Smooth muscle cell (in vitro differentiated cells): ENCODE results near the gene CASTOR1. TPM values are rescaled to one million over a fixed set of nuclear protein-coding genes. Genes with fewer than 3 reads are reported as not detected.
A peak's percentile ranks its signal among the peaks of the same experiment; 100 is the strongest.

Source experiments
- DNase-seq: peaks from one replicate; lab custom pipeline; 2025; ENCODE audit not compliant: unreplicated experiment; lab: John Stamatoyannopoulos, UW
- H2AFZ ChIP-seq: fragments of 200-600 bp; sonication (generic); 2 replicates; pipeline ENCODE4 v1.6.0; 2016; ENCODE audit warnings: antibody characterized with exemption, low read depth, mild to moderate bottlenecking
- H3F3A ChIP-seq: fragments of 200-600 bp; sonication (generic); 2 replicates; pipeline ENCODE4 v1.6.0; 2017; ENCODE audit warnings: antibody characterized with exemption, low read depth
- H3K27ac ChIP-seq: fragments of 200-600 bp; sonication (generic); 2 replicates; pipeline ENCODE4 v1.5.1; 2016; ENCODE audit warnings: low read depth, mild to moderate bottlenecking
- H3K27me3 ChIP-seq: fragments of 200-600 bp; sonication (generic); 2 replicates; pipeline ENCODE4 v1.6.1; 2016; ENCODE audit warnings: low read depth, mild to moderate bottlenecking
- H3K36me3 ChIP-seq: fragments of 200-600 bp; sonication (generic); 2 replicates; pipeline ENCODE4 v1.5.1; 2016; ENCODE audit warnings: low read depth
- H3K4me1 ChIP-seq: fragments of 200-600 bp; sonication (generic); 2 replicates; pipeline ENCODE4 v1.5.1; 2016; ENCODE audit warnings: low read depth
- H3K4me2 ChIP-seq: fragments of 200-600 bp; sonication (generic); 2 replicates; pipeline ENCODE4 v1.6.0; 2016; ENCODE audit warnings: mild to moderate bottlenecking
- H3K4me3 ChIP-seq: fragments of 200-600 bp; sonication (generic); 2 replicates; pipeline ENCODE4 v1.5.1; 2016; ENCODE audit warnings: mild to moderate bottlenecking
- H3K79me2 ChIP-seq: fragments of 200-600 bp; sonication (generic); 2 replicates; pipeline ENCODE4 v1.6.0; 2016; ENCODE audit warnings: low read depth, mild to moderate bottlenecking
- H3K9ac ChIP-seq: fragments of 200-600 bp; sonication (generic); 2 replicates; pipeline ENCODE4 v1.6.0; 2016; ENCODE audit warnings: low read depth
- H3K9me3 ChIP-seq: fragments of 200-600 bp; sonication (generic); replicated peaks from 2 replicates; pipeline ENCODE4 v1.5.1; 2016; ENCODE audit warnings: low read depth
- H4K20me1 ChIP-seq: fragments of 200-600 bp; sonication (generic); 2 replicates; pipeline ENCODE4 v1.6.0; 2016; ENCODE audit warnings: low read depth
- CTCF ChIP-seq: fragments of 200-600 bp; sonication (generic); IDR thresholded peaks from 2 replicates; pipeline ENCODE4 v1.5.1; 2017; ENCODE audit warnings: borderline replicate concordance, mild to moderate bottlenecking, antibody characterized with exemption; ENCODE audit not compliant: insufficient read depth, poor library complexity, severe bottlenecking
- WGBS: methylation state at CpG from one replicate; pipeline ENCODE4 v1.1.7; 2016; ENCODE audit warnings: low lambda C conversion rate; 5-methylcytosine and 5-hydroxymethylcytosine counted together
- polyA plus RNA-seq: library from polyadenylated mRNA; unstranded; fragments of >200 nt; fragmentation: Nextera tagmentation; extraction: Ambion mirVana; gene quantifications from 2 replicates; pipeline ENCODE4 v1.2.1, GENCODE V29; 2016
- total RNA-seq: library from RNA; depleted of rRNA; stranded (reverse); fragments of >200 nt; gene quantifications from 2 replicates; pipeline ENCODE4 v1.2.3, GENCODE V29; 2014

Gene CASTOR1
- total and polyA plus RNA-seq, 2 experiments from 2014 or later: 9.8 to 21.8 TPM

DNA sequence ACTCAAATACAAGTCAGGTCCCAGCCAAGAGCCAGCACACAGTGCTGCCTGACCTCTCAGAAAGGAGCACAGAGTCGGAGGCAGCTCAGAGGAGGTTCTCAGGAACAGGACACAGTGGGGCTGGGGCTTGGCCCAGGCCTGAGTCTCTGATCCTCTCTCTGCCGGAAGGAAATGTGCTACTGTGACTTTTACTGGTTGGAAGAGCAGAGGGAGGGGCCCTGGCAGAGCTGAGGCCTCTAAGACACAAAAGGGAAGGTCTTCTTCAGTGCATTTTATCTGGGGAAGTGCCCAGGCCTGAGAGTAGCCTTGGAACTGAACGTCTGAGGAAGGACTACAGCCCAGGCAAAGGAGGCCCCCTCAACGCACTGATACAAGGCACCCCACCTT lies 16.2 kb upstream of the CASTOR1 start:
- Histone ChIP-seq H3K4me2 (no peak overlapping the region), H3K36me3 (no peaks in the 10 kb centered on the region), H2AFZ (no peak overlapping the region), H3K79me2 (peaks cover 74% of the 10 kb centered on the region), H3F3A (peaks cover 24% of the 10 kb centered on the region), H3K9me3 (no peaks in the 10 kb centered on the region), H3K4me1 (peaks cover under 1% of the 10 kb centered on the region), H3K9ac (no peak overlapping the region), H4K20me1 (peaks cover 100% of the 10 kb centered on the region), H3K27ac (peak overlapping the region; percentile 10), H3K27me3 (no peaks in the 10 kb centered on the region), H3K4me3 (no peak overlapping the region)
- no peak for DNase-seq
- WGBS: 30% methylated on average over 4 of the region's 4 CpGs
- no peak for TF ChIP-seq CTCF

- 79% methylated on average over 7 of the region's 7 CpGs for WGBS
- DNase-seq: no peak
Observed at GRCh38 chr22:30304495-30305244, 15.4 kb upstream of the CASTOR1 start.

GRCh38 chr22:30302810-30303138 lies 13.5 kb upstream of the CASTOR1 start:
- WGBS: 86% methylated on average over 5 of the region's 5 CpGs
- no peak for TF ChIP-seq CTCF
- peaks cover 100% of the 10 kb centered on the region for H4K20me1 ChIP-seq
- H3K4me1 ChIP-seq: no peaks in the 10 kb centered on the region
- H3K36me3 ChIP-seq: no peaks in the 10 kb centered on the region
- peaks cover 19% of the 10 kb centered on the region for H3F3A ChIP-seq
- no peak overlapping the region for H3K9ac ChIP-seq
- H3K4me2 ChIP-seq: peak overlapping the region; percentile 17
- H3K79me2 ChIP-seq: peaks cover 48% of the 10 kb centered on the region
- H3K27me3 ChIP-seq: no peaks in the 10 kb centered on the region
- H3K27ac ChIP-seq: peak overlapping the region; percentile 54
- DNase-seq: no peak
- H2AFZ ChIP-seq: no peak overlapping the region
- no peaks in the 10 kb centered on the region for H3K9me3 ChIP-seq
- H3K4me3 ChIP-seq: no peak overlapping the region

More at GRCh38 chr22:30304495-30305244, 15.4 kb upstream of the CASTOR1 start:
- Histone ChIP-seq H3K9ac (no peak overlapping the region), H3K9me3 (no peaks in the 10 kb centered on the region), H3K4me2 (no peak overlapping the region), H3K4me3 (no peak overlapping the region), H3K79me2 (peaks cover 67% of the 10 kb centered on the region), H3F3A (peaks cover 24% of the 10 kb centered on the region), H3K27me3 (no peaks in the 10 kb centered on the region), H3K4me1 (no peaks in the 10 kb centered on the region), H3K36me3 (no peaks in the 10 kb centered on the region), H3K27ac (peak overlapping the region; percentile 23), H2AFZ (no peak overlapping the region), H4K20me1 (peaks cover 100% of the 10 kb centered on the region)
- TF ChIP-seq CTCF: no peak
